Raji (cell line): ENCODE results near the gene SLC23A2.

Experiments used
- POLR2A ChIP-seq: IDR thresholded peaks from 2 replicates; pipeline ENCODE4 v1.6.1; 2011; ENCODE audit warnings: low read depth, low read length, control low read depth; ENCODE audit not compliant: insufficient read depth

The SLC23A2 gene

DNA sequence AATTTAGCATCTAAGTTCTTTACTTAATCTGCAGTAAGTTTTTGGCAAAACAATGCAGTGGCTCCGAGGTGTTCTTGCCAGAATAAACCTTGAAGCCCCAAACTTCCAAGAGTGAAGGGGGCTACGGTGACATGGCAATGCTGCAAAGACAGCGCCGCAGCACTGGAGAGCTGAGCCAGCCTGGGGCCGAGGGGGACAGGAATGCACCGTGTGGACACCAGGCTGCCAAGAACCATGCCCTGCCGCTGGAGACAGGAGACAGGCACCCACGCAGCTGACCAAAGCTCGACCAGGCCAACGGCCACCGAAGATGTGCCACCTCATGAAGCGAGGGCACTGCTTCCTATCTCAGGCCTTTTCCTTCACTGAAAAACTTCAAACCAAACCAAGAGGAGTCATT, 146.2 kb downstream of the SLC23A2 start:
- no peak for TF ChIP-seq POLR2A

DNA sequence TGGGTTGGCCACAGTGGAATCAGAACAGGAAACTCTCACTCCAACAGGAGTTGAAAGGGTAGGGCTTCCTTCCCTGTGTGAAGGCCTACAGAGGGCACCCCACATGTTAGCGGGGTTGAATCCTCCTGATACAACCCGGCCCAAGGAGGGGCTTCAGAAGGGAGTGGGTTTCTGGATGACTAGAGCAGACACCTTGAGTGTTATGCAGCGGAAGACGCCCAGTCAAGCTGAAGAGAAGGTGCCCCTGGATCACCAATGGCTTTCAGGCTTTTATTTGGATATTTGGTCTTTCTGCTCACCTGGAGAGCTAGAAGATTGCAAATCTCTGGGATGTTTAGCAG, 146.8 kb downstream of the SLC23A2 start:
- TF ChIP-seq POLR2A = no peak

DNA sequence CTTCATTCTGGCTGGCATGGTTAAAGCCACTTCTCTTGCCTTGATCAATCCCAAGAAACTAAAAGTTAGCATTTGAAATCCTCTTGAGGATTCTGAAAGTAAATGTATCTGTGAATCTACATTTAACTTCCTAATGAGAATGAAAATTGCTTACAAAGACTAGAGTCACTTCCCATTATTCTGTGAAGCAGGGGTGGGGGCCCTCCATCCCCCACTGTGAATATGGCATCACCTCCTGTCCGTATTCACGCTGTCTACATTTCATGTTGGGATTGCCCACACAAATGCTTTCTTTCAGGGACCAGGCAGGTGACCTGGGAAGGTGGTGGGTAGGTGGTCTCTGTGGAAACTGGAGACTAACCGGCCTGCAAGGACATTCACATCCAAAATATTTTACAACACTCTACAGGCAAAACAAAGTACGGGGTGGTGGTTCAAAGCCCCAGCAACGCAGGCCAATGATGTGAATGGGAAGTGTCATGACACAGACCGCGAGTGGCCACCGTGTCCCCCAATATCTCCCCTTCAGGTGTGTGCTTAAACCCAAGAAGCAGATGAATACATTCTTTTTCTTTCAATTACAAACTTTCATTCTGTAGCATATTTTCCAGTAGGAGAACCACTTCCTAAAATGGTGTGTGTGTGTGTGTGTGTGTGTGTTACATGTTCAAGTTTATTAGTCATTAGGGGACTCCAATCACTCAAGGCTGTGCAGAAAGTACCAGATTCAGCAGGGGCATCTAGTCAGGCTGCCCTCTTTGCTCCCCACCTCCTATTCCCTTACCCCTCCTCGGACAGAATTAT, 147.4 kb downstream of the SLC23A2 start:
- TF ChIP-seq POLR2A = no peak

DNA sequence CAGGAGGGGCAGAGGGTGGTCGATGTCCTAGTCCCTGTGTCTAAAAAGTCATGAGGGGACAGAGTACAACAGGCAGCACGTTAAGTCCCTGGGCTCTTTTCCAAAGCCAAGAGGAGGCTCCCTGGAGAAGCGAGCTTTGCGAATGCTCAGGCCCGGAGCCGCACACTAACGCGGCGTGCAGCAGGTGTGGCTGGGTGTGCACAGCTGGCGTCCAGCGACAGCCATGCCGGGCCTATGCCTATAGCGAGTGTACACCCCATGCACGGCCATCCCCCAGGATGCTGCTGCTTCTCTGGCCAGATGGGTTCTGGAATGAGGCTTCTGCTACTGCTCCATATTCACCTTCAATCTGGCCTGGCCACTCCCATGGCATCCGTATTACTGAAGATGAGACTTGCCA, 148.3 kb downstream of the SLC23A2 start:
- TF ChIP-seq POLR2A = no peak

GRCh38 chr20:4850960-4851359, 150.3 kb downstream of the SLC23A2 start:
- no peak for TF ChIP-seq POLR2A

DNA sequence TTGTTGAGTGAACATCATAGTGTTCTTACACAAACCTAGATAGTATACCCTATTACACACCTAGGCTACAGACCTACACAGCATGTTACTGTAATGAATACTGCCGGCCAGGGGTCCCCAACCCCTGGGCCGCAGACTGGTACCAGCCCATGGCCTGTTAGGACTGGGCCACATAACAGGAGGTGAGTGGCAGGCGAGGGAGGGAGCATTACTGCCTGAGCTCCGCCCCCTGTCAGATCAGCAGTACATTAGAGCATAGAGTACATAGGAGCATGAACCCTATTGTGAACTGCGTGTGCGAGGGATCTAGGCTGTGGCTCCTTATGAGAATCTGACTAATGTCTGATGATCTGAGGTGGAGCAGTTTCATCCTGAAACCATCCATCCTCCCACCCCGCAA, 153.3 kb downstream of the SLC23A2 start:
- TF ChIP-seq POLR2A = no peak

DNA sequence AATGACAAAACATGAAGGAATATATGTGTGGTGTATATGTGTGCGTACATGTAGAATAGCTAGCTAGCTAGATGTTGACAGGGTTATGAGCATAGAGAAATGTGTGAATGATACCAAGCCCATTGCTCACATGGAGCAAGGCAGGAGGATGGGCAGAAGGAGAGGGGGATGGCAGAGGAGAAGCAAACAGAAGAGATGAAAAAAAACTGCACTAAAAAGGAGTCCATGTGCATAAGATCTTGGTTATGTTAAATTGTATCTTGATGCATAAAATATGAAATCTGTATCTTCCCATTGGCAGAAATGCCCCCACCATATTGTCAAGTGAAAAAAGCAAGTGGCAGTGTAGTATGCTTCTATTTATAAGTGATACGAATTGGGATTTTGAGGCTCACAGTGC, 154.5 kb downstream of the SLC23A2 start:
- TF ChIP-seq POLR2A = no peak

DNA sequence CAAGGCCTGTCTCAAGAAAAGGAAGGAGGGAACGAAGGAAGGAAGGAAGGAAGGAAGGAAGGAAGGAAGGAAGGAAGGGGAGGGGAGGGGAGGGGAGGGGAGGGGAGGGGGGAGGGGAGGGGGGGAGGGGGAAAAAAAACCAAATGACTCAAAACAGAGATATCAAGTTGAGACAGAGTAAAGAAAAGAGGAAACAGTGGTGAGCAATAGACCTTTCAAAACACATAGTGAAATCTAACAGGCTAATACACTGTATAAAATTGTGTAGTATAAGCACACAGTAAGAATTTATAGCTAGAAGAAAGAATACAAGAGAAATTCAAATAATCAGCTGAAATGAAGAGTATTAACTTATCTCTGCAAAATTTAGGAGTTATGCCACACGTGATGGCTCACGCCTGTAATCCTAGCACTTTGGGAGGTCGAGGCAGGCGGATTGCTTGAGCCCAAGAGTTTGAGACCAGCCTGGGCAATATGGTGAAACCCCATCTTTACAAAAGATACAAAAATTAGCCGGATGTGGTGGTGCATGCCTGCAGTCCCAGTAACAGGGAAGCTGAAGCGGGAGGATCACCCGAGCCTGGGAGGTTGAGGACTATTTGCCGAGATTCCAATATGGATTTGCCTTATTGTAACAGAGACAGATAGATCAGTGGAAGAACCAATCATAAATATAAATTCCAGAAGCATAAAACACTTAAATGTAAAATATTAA, 156.4 kb downstream of the SLC23A2 start:
- no peak for TF ChIP-seq POLR2A

DNA sequence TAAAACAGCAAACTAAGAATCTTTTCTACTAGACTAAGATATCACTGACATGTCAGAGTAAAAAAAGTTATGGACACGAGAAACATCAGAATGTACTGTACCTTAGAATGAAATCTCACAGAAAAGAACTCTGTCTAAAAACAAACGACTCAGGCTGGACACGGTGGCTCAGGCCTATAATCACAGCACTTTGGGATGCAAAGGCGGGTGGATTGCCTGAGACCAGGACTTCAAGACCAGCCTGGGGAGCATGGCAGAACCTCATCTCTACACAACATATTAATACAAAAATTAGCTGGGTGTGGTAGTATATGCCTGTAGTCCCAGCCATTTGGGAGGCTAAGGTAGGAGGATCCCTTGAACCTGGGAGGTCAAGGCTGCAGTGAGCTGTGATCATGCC, 157.0 kb downstream of the SLC23A2 start:
- TF ChIP-seq POLR2A = no peak

- no peak for TF ChIP-seq POLR2A
Measured at GRCh38 chr20:4840801-4841200, 160.5 kb downstream of the SLC23A2 start.

- TF ChIP-seq POLR2A = no peak
Measured at GRCh38 chr20:4838526-4838925, 162.8 kb downstream of the SLC23A2 start.

GRCh38 chr20:4837760-4838159, 163.6 kb downstream of the SLC23A2 start:
- TF ChIP-seq POLR2A = no peak

DNA sequence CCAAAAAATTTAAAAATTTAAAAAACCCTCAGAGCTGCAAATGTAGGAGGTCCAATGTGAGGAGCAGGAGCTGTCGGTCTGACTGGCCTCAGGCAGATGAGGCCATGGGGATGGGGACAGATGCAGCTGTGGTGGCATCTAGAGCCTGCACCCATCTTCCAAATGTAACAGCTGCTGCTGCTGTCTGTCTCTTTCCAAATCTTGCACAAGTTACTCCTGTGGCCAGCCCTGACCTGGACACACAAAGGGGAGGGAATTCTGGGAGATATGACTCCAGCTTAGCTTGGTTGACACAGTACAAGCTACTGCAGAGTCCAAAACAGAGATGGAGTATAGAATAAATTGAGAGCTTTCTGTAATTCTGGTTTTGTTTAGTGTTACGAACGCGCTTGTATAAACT, 164.4 kb downstream of the SLC23A2 start:
- TF ChIP-seq POLR2A = no peak

DNA sequence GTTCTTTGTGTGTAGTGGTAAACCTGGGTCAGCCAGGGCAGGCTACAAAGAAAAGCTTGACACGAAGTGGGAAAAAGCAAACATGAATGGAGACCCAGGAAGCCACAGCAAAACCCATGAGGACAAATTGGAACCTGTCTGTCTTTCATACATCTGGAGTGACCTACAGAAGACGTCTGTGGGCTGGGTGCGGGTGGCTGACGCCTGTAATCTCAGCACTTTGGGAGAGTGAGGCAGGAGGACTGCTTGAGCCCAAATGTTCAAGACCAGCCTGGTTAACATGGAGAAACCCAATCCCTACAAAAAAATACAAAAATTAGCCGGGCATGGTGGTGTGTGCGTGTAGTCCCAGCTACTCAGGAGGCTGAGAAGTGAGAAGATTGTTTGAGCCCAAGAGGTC, 164.8 kb downstream of the SLC23A2 start:
- TF ChIP-seq POLR2A = no peak

DNA sequence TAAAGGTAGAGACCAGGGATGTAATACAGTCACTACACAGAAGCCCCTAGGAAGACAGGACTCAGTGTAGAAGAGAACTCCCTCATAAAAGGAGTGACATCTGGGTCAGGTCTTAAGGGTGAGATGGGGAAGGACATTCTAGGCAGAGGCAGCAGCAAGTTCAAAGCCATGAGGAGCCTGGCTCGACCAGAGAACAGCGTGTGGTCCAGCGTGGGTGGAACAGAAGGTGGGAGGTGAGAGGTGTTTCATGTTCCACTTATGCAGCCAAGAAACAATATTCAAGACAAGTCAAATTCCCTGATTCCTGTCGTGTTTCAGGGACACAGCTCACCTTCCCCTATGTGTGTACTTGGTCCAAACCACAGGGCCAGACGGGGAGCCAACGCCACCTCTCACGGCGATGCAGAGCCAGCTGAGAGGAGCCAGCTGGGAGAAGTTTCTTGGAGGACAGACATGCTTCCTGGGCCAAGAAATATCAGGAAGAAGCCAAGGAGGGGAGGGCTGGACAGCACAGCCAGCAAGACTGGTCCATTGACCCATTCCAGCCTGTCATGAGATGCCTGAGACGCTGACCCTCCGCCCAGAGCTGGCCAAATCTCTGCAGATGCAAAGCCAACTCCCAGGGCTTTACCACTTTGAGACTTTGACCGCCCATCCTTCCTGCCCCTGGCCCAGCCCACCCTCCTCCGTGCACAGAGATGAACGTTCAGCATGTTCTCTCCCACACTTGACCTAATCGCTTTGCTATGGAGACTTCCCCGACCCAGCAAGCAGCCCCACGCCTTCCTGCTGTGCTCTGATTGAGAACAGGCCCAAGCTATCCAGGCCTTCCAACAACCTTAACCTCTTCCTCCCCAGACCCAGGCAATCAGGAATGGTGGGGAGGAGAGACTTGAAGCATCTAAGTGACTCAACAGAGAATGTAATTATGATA, 165.8 kb downstream of the SLC23A2 start:
- TF ChIP-seq POLR2A = no peak

GRCh38 chr20:4833074-4833728, 168.1 kb downstream of the SLC23A2 start:
- no peak for TF ChIP-seq POLR2A

DNA sequence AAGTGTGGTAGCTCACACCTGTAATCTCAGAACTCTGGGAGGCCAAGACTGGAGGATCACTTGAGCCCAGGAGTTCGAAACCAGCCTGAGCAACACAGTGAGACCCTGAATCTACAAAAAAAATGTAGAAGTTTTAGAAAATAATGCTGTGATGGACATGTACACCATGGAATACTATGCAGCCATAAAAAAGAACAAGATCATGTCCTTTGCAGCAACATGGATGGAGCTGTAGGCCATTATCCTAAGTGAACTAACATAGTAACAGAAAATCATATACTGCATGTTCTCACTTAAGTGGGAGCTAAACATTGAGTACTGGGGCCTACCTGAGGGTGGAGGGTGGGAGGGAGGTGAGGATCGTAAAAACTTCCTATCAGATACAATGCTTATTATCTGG, 168.8 kb downstream of the SLC23A2 start:
- no peak for TF ChIP-seq POLR2A
